ENCODE data around the gene MYRF. TPM values are rescaled to one million over a fixed set of nuclear protein-coding genes. Genes with fewer than 3 reads are reported as not detected.

The MYRF gene
- total and polyA plus RNA-seq, 2 of the 4 experiments (the other 2 are of a cell fraction) = 1.6 to 10.7 TPM

DNA sequence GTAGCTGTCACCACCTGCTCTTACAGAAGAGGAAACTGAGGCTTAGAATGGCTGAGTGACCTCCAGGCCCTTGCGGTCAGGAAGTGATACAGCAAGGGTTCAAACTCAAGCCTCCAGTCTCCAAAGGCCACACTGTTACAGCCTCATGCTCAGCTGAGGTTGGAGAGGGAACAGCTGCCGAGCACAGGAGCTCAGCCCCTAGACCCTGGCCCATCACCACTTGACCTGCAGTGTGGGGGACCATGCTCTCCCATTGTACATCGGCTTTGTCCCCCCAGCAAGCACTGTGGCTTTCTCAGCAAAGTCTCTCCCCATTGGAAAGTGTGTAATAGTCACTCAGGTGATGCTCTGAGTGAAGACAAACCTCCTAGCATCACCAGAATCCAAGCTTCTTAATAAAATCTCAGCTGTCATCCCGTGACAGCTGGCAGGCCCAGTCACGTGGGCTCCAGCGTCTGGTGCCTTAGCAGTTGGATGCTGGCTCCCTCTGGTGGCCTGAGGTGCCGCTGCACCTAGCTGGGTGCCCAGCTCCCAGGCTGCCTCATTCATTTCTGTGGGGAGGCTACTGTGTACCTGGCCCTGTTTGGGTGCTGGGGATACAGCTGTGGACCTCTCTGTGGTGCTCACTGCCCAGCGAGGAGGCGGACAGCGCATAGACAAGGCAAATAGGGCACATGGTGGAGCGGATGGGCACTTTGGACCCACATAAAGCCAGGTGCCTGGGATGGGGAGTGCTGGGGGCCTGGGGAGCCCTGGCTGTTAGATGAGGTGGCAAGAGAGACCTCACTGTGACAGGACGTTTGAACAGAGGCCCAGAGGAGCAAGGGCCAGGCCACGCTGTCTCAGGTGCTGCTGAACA is 19.1 kb upstream of the MYRF start (continued):
- TF ChIP-seq, protein P1, sequence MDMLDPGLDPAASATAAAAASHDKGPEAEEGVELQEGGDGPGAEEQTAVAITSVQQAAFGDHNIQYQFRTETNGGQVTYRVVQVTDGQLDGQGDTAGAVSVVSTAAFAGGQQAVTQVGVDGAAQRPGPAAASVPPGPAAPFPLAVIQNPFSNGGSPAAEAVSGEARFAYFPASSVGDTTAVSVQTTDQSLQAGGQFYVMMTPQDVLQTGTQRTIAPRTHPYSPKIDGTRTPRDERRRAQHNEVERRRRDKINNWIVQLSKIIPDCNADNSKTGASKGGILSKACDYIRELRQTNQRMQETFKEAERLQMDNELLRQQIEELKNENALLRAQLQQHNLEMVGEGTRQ (IDR thresholded peaks at IDR 0.05; ENCODE audit: low read depth, low read length) = peak; percentile 99

DNA sequence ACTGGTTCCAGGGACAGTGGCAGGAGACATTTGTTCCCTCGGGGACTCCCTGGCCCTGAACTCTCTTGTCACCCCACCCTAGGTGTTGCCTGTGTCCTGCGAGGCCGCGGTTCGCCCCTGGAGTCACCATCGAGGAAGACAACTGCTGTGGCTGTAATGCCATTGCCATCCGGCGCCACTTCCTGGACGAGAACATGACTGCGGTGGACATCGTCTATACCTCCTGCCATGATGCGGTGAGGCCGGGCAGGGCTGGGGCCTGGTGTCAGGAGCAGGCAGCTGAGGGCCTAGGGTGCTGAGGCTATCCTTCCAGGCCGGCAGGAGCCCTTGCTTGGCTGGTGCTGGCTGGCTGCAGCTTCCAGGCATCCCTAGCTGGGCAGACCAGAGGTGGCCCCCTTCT is 17.7 kb upstream of the MYRF start:
- H3K79me1 ChIP-seq (ENCODE audit: low read depth in 1 of 2, low read length in 2 of 2) = no peaks in the 10 kb centered on the region
- no peak overlapping the region for H2AK5ac ChIP-seq (ENCODE audit: low read depth, low read length)
- H4K8ac ChIP-seq (ENCODE audit: low read depth in 2 of 2, low read length in 2 of 2) = no peak overlapping the region
- dilution Hi-C loops (cut with HindIII; ENCODE audit: low sequenced_read_pairs, unreplicated experiment) (no loop called here), intact Hi-C loops (cut with micrococcal nuclease) (loop anchor here (10.0 kb wide), 1 partner anchor 150 kb away; the partner anchor contains the start of gene SYT7), in situ Hi-C loops (cut with MboI; ENCODE audit: low sequenced_read_pairs) (no loop called here)
- H2BK5ac ChIP-seq (ENCODE audit: low read depth, low read length, poor library complexity, severe bottlenecking) = no peak overlapping the region
- DNase-seq (no peak), ATAC-seq (ENCODE audit: low read depth) (no peak)
- no peak overlapping the region for H3K56ac ChIP-seq (ENCODE audit: extremely low read depth, insufficient read depth, low read length)
- H3K9me3 ChIP-seq (ENCODE audit: control insufficient read depth, insufficient read depth, low read length) = no peaks in the 10 kb centered on the region
- H2AFZ ChIP-seq (replicated peaks; ENCODE audit: low read length, poor library complexity) = no peak overlapping the region
- no peak overlapping the region for H2BK15ac ChIP-seq (ENCODE audit: low read depth, low read length)
- H3K9me1 ChIP-seq (ENCODE audit: insufficient read depth, low read length) = no peaks in the 10 kb centered on the region
- ChIA-PET CTCF (interaction anchor here (0.6 kb wide), 1 partner anchor 291 kb away, joined by 3 read pairs; no protein-coding TSS in a partner anchor), POLR2A (ENCODE audit: unreplicated experiment) (no interaction called here)
- BruUV-seq (replicated peaks) = no TSS peak
- no peak overlapping the region for H3K4me2 ChIP-seq (ENCODE audit: low read depth, low read length)
- no peak overlapping the region for H3K14ac ChIP-seq (replicated peaks; ENCODE audit: low read depth, low read length)
- no peak overlapping the region for H3K18ac ChIP-seq (ENCODE audit: low read depth, low read length)
- no peak overlapping the region for H4K5ac ChIP-seq (ENCODE audit: low read depth, low read length)
- H3K27ac ChIP-seq (ENCODE audit: insufficient read depth, low read length) = no peak overlapping the region
- no peak overlapping the region for H2BK120ac ChIP-seq (ENCODE audit: low read depth, low read length)
- no peak overlapping the region for H3K9ac ChIP-seq (ENCODE audit: low read depth, low read length)
- H4K20me1 ChIP-seq (ENCODE audit: insufficient read depth, low read length) = no peaks in the 10 kb centered on the region; the same call in 1 of the 2 replicates
- H3K4me1 ChIP-seq (ENCODE audit: control insufficient read depth, insufficient read depth, low read length) = no peaks in the 10 kb centered on the region
- peaks cover 13% of the 10 kb centered on the region; the same call in 1 of the 2 replicates for H3K36me3 ChIP-seq (ENCODE audit: control insufficient read depth, insufficient read depth, low read length)
- H2BK20ac ChIP-seq (ENCODE audit: low read depth, low read length) = no peak overlapping the region
- WGBS, 2 experiments (ENCODE audit: extremely low coverage in 2 of 2, insufficient read length in 1 of 2) = 97% methylated on average over 7 of the region's 14 CpGs; no CpG with 5 or more reads in 1 of the 2 experiments
- no peaks in the 10 kb centered on the region for H3K27me3 ChIP-seq (ENCODE audit: control insufficient read depth, insufficient read depth, low read length)
- no peak overlapping the region for H3K23ac ChIP-seq (ENCODE audit: low read depth, low read length)
- no peak overlapping the region for H2AK9ac ChIP-seq (replicated peaks; ENCODE audit: low read depth, low read length, poor library complexity)
- H3K4ac ChIP-seq (ENCODE audit: low read depth, low read length) = no peak overlapping the region
- H3K4me3 ChIP-seq (ENCODE audit: insufficient read depth, low read depth, low read length) = no peak overlapping the region
- H4K91ac ChIP-seq (ENCODE audit: insufficient read depth, low read depth, low read length) = no peak overlapping the region
- TF ChIP-seq MAFK (IDR thresholded peaks at IDR 0.05; ENCODE audit: low read depth, low read length) = no peak
- no peak for TF ChIP-seq BHLHE40 (IDR thresholded peaks at IDR 0.05; ENCODE audit: low read depth, low read length)
- no peak for TF ChIP-seq MXI1 (IDR thresholded peaks at IDR 0.05; ENCODE audit: borderline replicate concordance, low read depth, low read length)
- TF ChIP-seq, protein P1 (IDR thresholded peaks at IDR 0.05; ENCODE audit: low read depth, low read length) = no peak
- TF ChIP-seq FOS (IDR thresholded peaks at IDR 0.05; ENCODE audit: low read depth, low read length) = no peak
- TF ChIP-seq CHD1 (IDR thresholded peaks at IDR 0.05; ENCODE audit: low read depth, low read length) = no peak
- no peak for TF ChIP-seq MAZ (IDR thresholded peaks at IDR 0.05; ENCODE audit: borderline replicate concordance, low read depth, low read length)
- TF ChIP-seq, protein P2, sequence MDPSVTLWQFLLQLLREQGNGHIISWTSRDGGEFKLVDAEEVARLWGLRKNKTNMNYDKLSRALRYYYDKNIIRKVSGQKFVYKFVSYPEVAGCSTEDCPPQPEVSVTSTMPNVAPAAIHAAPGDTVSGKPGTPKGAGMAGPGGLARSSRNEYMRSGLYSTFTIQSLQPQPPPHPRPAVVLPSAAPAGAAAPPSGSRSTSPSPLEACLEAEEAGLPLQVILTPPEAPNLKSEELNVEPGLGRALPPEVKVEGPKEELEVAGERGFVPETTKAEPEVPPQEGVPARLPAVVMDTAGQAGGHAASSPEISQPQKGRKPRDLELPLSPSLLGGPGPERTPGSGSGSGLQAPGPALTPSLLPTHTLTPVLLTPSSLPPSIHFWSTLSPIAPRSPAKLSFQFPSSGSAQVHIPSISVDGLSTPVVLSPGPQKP (IDR thresholded peaks at IDR 0.05; ENCODE audit: borderline replicate concordance, low read depth, low read length) = no peak
- no peak for TF ChIP-seq RFX5 (IDR thresholded peaks at IDR 0.05; ENCODE audit: low read depth, low read length)
- no peak for TF ChIP-seq RCOR1 (IDR thresholded peaks at IDR 0.05; ENCODE audit: insufficient replicate concordance, low read length)
- no peak for TF ChIP-seq RAD21 (IDR thresholded peaks at IDR 0.05; ENCODE audit: low read length)
- no peak for TF ChIP-seq CEBPB (IDR thresholded peaks at IDR 0.05; ENCODE audit: low read depth, low read length)
